ENCODE data around the gene CRYBB3.

The CRYBB3 gene

GRCh38 chr22:25192406-25192805 is 7.3 kb upstream of the CRYBB3 start:
- no peak for ATAC-seq

GRCh38 chr22:25193130-25193529 is 6.5 kb upstream of the CRYBB3 start:
- no peak for TF ChIP-seq ISL1 (CRISPR knock-in tag; IDR thresholded peaks at IDR 0.05)
- TF ChIP-seq GLIS3 (CRISPR knock-in tag; IDR thresholded peaks at IDR 0.05) = no peak
- ATAC-seq = no peak

More at GRCh38 chr22:25192406-25192805, 7.3 kb upstream of the CRYBB3 start:
- no peak for TF ChIP-seq ZFP3 (CRISPR knock-in tag; IDR thresholded peaks at IDR 0.05)
- TF ChIP-seq ZFP30 (CRISPR knock-in tag; IDR thresholded peaks at IDR 0.05) = no peak
- no peak for TF ChIP-seq ZC3H10 (CRISPR knock-in tag; IDR thresholded peaks at IDR 0.05)
- TF ChIP-seq TOX (CRISPR knock-in tag; IDR thresholded peaks at IDR 0.05; ENCODE audit: borderline replicate concordance) = no peak
- no peak for TF ChIP-seq PATZ1 (CRISPR knock-in tag; IDR thresholded peaks at IDR 0.05; ENCODE audit: borderline replicate concordance)
- TF ChIP-seq ZNF70 (CRISPR knock-in tag; IDR thresholded peaks at IDR 0.05) = no peak
- TF ChIP-seq OSR1 (CRISPR knock-in tag; IDR thresholded peaks at IDR 0.05) = no peak
- no peak for TF ChIP-seq CREB5 (CRISPR knock-in tag; IDR thresholded peaks at IDR 0.05; ENCODE audit: low read depth)

- TF ChIP-seq CSDC2 (CRISPR knock-in tag; IDR thresholded peaks at IDR 0.05) (no peak), SNAI2 (CRISPR knock-in tag; IDR thresholded peaks at IDR 0.05) (no peak), PATZ1 (CRISPR knock-in tag; IDR thresholded peaks at IDR 0.05; ENCODE audit: borderline replicate concordance) (no peak), CREB5 (CRISPR knock-in tag; IDR thresholded peaks at IDR 0.05; ENCODE audit: low read depth) (no peak), GLIS3 (CRISPR knock-in tag; IDR thresholded peaks at IDR 0.05) (no peak), CSRNP3 (CRISPR knock-in tag; IDR thresholded peaks at IDR 0.05) (no peak), ZNF565 (CRISPR knock-in tag; conservative IDR thresholded peaks at IDR 0.05; ENCODE audit: low read depth) (no peak), TCF4 (CRISPR knock-in tag; IDR thresholded peaks at IDR 0.05; ENCODE audit: borderline replicate concordance) (no peak), ZFP3 (CRISPR knock-in tag; IDR thresholded peaks at IDR 0.05) (no peak), TOX (CRISPR knock-in tag; IDR thresholded peaks at IDR 0.05; ENCODE audit: borderline replicate concordance) (no peak), ZFP30 (CRISPR knock-in tag; IDR thresholded peaks at IDR 0.05) (no peak), ZC3H10 (CRISPR knock-in tag; IDR thresholded peaks at IDR 0.05) (no peak), OSR1 (CRISPR knock-in tag; IDR thresholded peaks at IDR 0.05) (no peak), ISL1 (CRISPR knock-in tag; IDR thresholded peaks at IDR 0.05) (no peak), BACH2 (CRISPR knock-in tag; IDR thresholded peaks at IDR 0.05; ENCODE audit: borderline replicate concordance) (no peak), RARB (CRISPR knock-in tag; IDR thresholded peaks at IDR 0.05) (no peak), TSHZ2 (CRISPR knock-in tag; IDR thresholded peaks at IDR 0.05) (no peak), ESRRG (CRISPR knock-in tag; IDR thresholded peaks at IDR 0.05) (no peak)
- ATAC-seq = no peak
Measured at GRCh38 chr22:25193548-25193947, 6.1 kb upstream of the CRYBB3 start.
